Ovary (tissue), 9 donors: Measurements from ENCODE around the gene SIRPA. TPM values are rescaled to one million over a fixed set of nuclear protein-coding genes. Genes with fewer than 3 reads are reported as not detected.
A peak's percentile ranks its signal among the peaks of the same experiment; 100 is the strongest.

ENCODE experiments used
- DNase-seq, 5 donors: peaks; one replicate each; pipeline ENCODE4 v3.0.0-alpha.2; 2019 to 2020
- H3K27ac ChIP-seq, 2 donors: fragments of 200-600 bp; one replicate each; pipeline versions ENCODE4 v1.5.1 to v1.8.0; 2019 to 2022
- H3K27me3 ChIP-seq: fragments of 200-600 bp; one replicate; pipeline ENCODE4 v1.8.0; 2022
- H3K36me3 ChIP-seq: fragments of 200-600 bp; sonication (generic); one replicate; pipeline ENCODE4 v1.5.1; 2019
- H3K4me1 ChIP-seq: one replicate; pipeline ENCODE4 v1.8.1; 2013; ENCODE audit warnings: mild to moderate bottlenecking, moderate library complexity; ENCODE audit not compliant: insufficient read depth
- H3K4me3 ChIP-seq: fragments of 200-600 bp; sonication (generic); one replicate; pipeline ENCODE4 v1.5.1; 2017
- H3K9me3 ChIP-seq, 2 donors: fragments of 200-600 bp in 1 of 2; sonication (generic) in 1 of 2; one replicate each; pipeline versions ENCODE4 v1.5.1 to v1.8.1; 2013 to 2019; ENCODE audit warnings: mild to moderate bottlenecking in 1 of 2, moderate library complexity in 1 of 2
- EP300 ChIP-seq: sonication (generic); formaldehyde crosslinking; IDR thresholded peaks from one replicate; pipeline ENCODE4 v1.6.1; 2017; ENCODE audit warnings: antibody characterized with exemption
- POLR2A ChIP-seq: fragments of 450-650 bp; IDR thresholded peaks from one replicate; pipeline ENCODE4 v1.6.1; 2017; ENCODE audit warnings: antibody characterized with exemption, mild to moderate bottlenecking, moderate library complexity
- WGBS, 3 donors: extraction: QIAGEN DNeasy Blood & Tissue Kit in 1 of 3; methylation state at CpG; one replicate each; pipeline versions ENCODE4 v1.1.5 to v1.1.7; 2013 to 2017; 5-methylcytosine and 5-hydroxymethylcytosine counted together
- intact Hi-C, 4 donors: fragments of 100-400 bp; cut with DNase I; formaldehyde crosslinking; loops; one replicate each; pipeline versions ENCODE4 v1.11.0 to v1.15.1; 2022 to 2023
- polyA plus RNA-seq, 2 donors: library from polyadenylated mRNA; stranded (reverse); fragments of 200-250 nt in 1 of 2; fragments of 350-450 nt in 1 of 2; fragmentation: Illumina TruSeq in 1 of 2; extraction: RNeasy Lipid Tissue Mini Kit (QIAGEN cat#74804) in 1 of 2; gene quantifications; one replicate each; pipeline ENCODE4 v1.2.3, GENCODE V29; 2013 to 2014
- total RNA-seq, 7 donors: library from RNA; depleted of rRNA in 2 of 7; stranded (reverse); fragments of >200 nt in 2 of 7; fragmentation: NEBNext Ultra II Directional in 3 of 7; extraction: Animal tissue kit (Norgen Biotek cat#: 25700) in 3 of 7; gene quantifications; one replicate each; pipeline versions ENCODE4 v1.1.0 to v1.2.4, GENCODE V29; 2016 to 2023
- TF ChIP-seq, protein P1 (sequence below), 3 donors: fragments of 450-650 bp in 2 of 3; fragments of 200-600 bp in 1 of 3; IDR thresholded peaks; one replicate each; pipeline versions ENCODE4 v1.5.1 to v1.8.0; 2016 to 2022; ENCODE audit warnings: antibody characterized with exemption in 3 of 3, mild to moderate bottlenecking in 1 of 3
- donor health status: DM: no; HTN: no; CAD: no; lungs with moderate emphysema.
- donor health status: DM: no; HTN: no; CAD: no.
- donor health status: Bipolar disorder and iron deficiency.
- donor health status: DM: yes; HTN: yes; CAD: no.
- donor health status: DM: no; HTN: no; CAD: no.
- donor health status: DM: yes; HTN: yes; CAD: no.

SIRPA gene
- total and polyA plus RNA-seq, 9 donors, result 15.7 to 45.6 (median 28.3) TPM

DNA sequence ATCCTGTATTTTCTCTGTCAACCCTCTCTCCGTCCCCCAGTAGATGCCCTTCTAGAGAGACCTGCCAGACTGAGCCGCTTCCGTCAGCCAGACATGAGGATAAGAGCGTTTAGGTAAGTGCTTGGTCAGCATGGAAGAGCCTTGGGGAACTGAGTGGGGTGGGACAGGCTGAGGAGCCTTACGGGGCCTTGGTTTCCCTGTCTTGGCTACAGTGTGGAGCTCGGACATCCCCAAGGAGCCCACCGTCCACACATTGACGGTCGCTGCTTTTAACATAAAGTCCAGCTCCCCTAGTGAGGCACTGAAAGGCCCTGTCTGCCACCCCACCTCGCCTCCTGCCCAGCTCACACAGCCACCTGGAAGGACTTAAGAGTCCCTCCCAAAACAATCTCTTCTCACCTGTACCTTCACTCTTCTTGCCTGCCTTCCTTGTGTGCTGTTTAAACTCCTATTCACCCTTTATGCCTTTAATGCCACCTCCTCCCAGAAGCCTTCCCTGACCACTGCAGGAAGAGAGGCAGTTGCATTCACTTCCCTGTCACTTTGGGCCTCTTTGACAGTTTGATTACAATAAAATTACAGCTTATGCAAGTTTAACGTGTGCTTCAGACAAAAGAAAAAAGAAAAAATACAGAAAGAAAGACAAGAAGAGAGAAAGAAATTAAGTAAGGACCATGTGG is 56.4 kb downstream of the SIRPA start:
- DNase-seq, result peak in 1 of 5 donors; percentile 2
- Histone ChIP-seq H3K36me3 (no peaks in the 10 kb centered on the region), H3K27me3 (no peaks in the 10 kb centered on the region), H3K4me3 (no peak overlapping the region), H3K4me1 (peaks cover 4% of the 10 kb centered on the region), H3K9me3 (no peaks in the 10 kb centered on the region), H3K27ac (no peak overlapping the region)
- TF ChIP-seq, protein P1, sequence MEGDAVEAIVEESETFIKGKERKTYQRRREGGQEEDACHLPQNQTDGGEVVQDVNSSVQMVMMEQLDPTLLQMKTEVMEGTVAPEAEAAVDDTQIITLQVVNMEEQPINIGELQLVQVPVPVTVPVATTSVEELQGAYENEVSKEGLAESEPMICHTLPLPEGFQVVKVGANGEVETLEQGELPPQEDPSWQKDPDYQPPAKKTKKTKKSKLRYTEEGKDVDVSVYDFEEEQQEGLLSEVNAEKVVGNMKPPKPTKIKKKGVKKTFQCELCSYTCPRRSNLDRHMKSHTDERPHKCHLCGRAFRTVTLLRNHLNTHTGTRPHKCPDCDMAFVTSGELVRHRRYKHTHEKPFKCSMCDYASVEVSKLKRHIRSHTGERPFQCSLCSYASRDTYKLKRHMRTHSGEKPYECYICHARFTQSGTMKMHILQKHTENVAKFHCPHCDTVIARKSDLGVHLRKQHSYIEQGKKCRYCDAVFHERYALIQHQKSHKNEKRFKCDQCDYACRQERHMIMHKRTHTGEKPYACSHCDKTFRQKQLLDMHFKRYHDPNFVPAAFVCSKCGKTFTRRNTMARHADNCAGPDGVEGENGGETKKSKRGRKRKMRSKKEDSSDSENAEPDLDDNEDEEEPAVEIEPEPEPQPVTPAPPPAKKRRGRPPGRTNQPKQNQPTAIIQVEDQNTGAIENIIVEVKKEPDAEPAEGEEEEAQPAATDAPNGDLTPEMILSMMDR (IDR thresholded peaks at IDR 0.05), result no peak
- WGBS, 3 donors, result 79 to 83% (median 83%) methylated on average over 11 of the region's 11 CpGs
- intact Hi-C loops, result no loop called here

DNA sequence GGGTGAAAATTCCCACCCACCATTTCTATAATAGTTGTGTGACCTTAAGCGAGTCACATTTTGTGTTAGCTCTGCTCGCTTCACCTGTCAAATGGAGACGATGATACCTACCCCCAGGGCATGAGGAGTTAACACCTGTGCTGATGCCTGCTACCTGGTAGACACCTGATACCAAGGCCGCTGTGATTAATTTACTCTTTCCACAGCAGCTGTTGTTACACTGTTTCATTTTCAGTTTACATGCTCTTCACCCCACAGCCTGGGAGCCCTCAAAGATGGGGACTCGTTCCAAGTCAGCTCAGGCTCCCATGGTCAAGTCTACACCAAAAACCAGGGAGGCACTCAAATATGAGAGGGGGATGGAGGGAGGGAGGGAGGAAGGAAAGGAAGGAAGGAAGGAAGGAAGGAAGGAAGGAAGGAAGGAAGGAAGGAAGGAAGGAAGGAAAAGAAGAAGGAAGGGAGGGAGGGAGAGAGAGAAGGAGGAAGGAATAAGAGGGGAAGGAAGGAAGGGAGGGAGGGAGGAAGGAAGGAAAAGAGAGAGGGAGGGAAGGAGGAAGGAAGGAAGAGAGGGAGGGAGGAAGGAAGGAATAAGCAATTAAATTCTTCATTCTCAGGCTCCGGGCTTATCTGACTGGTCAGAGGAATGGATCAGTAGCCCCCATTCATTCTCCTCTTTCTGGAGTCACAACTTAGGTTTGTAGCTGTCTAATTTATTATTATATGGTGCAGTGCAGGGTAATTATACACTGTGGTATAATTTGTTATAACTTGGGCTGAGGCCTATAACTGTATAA is 57.7 kb downstream of the SIRPA start:
- intact Hi-C loops, result no loop called here
- WGBS, 3 donors, result 56 to 70% (median 57%) methylated on average over 6 of the region's 6 CpGs
- peak in 1 of 5 donors; percentile 3 for DNase-seq
- H3K36me3 ChIP-seq, result no peaks in the 10 kb centered on the region
- H3K9me3 ChIP-seq, result no peaks in the 10 kb centered on the region
- H3K4me3 ChIP-seq, result no peak overlapping the region
- no peak overlapping the region for H3K27ac ChIP-seq
- H3K4me1 ChIP-seq, result no peaks in the 10 kb centered on the region
- TF ChIP-seq, protein P1 (IDR thresholded peaks at IDR 0.05), result no peak
- no peak for TF ChIP-seq EP300
- no peak for TF ChIP-seq POLR2A
- H3K27me3 ChIP-seq, result no peaks in the 10 kb centered on the region

DNA sequence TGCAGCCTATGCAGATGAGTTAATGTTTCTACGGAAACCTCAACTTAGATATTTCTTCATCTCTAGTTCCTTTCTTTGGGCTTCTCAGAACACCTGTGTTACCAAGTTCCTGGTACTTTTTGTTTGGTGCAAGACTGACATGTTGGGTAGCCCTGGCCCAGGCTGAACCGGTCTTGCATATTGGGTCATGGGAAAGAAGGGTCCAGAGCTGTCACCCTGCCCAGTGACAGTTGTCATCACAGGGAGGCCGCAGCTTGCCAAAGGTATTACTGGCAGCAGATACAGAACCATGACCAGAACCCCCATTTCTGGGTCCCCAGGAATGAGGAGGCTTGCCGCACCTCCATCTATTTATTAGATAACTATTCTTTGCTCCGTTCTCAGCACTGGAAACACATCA is 58.4 kb downstream of the SIRPA start:
- no peaks in the 10 kb centered on the region for H3K36me3 ChIP-seq
- no peaks in the 10 kb centered on the region for H3K4me1 ChIP-seq
- no peaks in the 10 kb centered on the region for H3K27me3 ChIP-seq
- DNase-seq, result no peak
- TF ChIP-seq POLR2A, result no peak
- no peak for TF ChIP-seq EP300
- TF ChIP-seq, protein P1 (IDR thresholded peaks at IDR 0.05), result no peak
- no peaks in the 10 kb centered on the region for H3K9me3 ChIP-seq
- H3K27ac ChIP-seq, result no peak overlapping the region
- intact Hi-C loops, result no loop called here
- WGBS, 3 donors, result 93 to 96% (median 93%) methylated on average over 5 of the region's 5 CpGs
- no peak overlapping the region for H3K4me3 ChIP-seq

DNA sequence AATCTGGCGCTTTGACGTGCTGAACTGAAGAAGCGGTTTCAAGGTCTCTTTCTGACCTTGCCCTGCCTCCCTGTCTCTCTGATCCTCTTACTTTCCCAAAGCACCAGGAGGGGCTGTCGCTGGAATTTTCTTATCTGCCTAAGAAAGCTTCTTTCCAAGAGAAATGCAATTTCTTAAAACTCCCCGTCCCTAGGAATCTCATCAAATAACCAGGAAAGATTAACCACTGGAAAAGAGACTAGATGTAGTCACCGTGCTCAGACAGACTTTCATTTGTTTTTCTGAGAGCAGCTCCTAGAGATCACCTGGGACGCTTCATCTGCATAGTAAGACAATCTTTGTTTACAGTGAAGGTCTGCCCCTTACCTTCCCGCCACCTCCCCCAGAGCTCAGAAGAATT is 60.0 kb downstream of the SIRPA start:
- Histone ChIP-seq H3K27me3 (no peaks in the 10 kb centered on the region), H3K4me1 (no peaks in the 10 kb centered on the region), H3K27ac (no peak overlapping the region), H3K9me3 (no peaks in the 10 kb centered on the region), H3K4me3 (no peak overlapping the region), H3K36me3 (no peaks in the 10 kb centered on the region)
- DNase-seq, result no peak
- TF ChIP-seq, protein P1 (IDR thresholded peaks at IDR 0.05), result no peak
- no peak for TF ChIP-seq EP300
- TF ChIP-seq POLR2A, result no peak
- intact Hi-C loops, result no loop called here
- 7 to 19% (median 11%) methylated on average over 8 of the region's 8 CpGs for WGBS, 3 donors
